ENCODE measurements around the gene FBXO42.

GRCh38 chr1:16387201-16388188, 35.2 kb upstream of the FBXO42 start:
- TF ChIP-seq CTCF (IDR thresholded peaks at IDR 0.05) = no peak
- TF ChIP-seq POLR2A (IDR thresholded peaks at IDR 0.05) = no peak
